ENCODE measurements around the gene CCR5AS.

DNA sequence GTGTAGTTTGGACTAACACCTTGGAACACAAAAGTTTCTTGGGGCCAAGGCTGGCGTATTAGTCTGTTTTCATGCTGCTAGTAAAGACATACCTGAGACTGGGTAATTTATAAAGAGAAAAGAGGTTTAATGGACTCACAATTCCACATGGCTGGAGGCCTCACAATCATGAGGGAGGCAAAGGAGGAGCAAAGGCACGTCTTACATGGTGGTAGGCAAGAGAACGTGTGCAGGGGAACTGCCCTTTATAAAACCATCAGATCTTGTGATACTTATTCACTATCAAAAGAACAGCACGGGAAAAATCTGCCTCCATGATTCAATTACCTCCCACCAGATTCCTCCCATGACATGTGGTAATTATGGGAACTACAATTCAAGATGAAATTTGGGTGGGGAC is 62.4 kb downstream of the CCR5AS start:
- TF ChIP-seq CTCF (IDR thresholded peaks at IDR 0.05) (no peak), POLR2A (IDR thresholded peaks at IDR 0.05) (no peak)
